ENCODE measurements around the gene PID1. TPM values are rescaled to one million over a fixed set of nuclear protein-coding genes. Genes with fewer than 3 reads are reported as not detected.

The PID1 gene
- total and polyA plus RNA-seq, 5 donors from 2014 or later = 0.09 TPM; not detected in 4

DNA sequence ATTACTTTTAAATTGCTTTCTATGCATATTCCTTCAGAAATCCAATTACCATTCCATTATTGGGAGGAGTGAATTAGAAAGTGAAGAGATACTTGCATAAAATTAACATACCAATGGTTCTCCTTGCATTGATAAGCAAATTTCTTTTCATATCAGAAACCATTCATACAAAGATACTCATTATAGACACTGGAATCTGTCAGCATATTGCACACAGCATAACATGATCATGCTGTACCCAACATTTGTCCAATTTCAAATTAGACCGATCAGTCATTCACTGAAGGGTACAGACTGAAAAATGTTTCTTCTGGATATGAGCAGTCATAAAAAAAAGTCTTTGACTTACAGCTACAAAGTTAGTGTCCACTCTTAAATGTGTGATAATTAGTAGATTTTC lies 175.6 kb downstream of the PID1 start:
- H3K36me3 Mint-ChIP-seq = no peaks in the 10 kb centered on the region
- no peak overlapping the region for H3K4me3 Mint-ChIP-seq
- peaks cover 0 to 13% (median 1%) of the 10 kb centered on the region in 7 donors for H3K9me3 Mint-ChIP-seq
- Histone ChIP-seq H3K4me3 (ENCODE audit: low read depth, low read length) (no peak overlapping the region), H3K27me3 (ENCODE audit: control insufficient read depth, insufficient read depth, low read length) (no peaks in the 10 kb centered on the region), H3K9me3 (ENCODE audit: control insufficient read depth in 2 of 2, low read length in 2 of 2) (no peaks in the 10 kb centered on the region), H3K36me3 (ENCODE audit: control insufficient read depth, insufficient read depth, low read length) (no peaks in the 10 kb centered on the region), H3K27ac (ENCODE audit: insufficient read depth, low read length, poor library complexity, severe bottlenecking) (no peak overlapping the region), H3K4me1 (ENCODE audit: control insufficient read depth, insufficient read depth, low read length, poor library complexity, severe bottlenecking) (no peaks in the 10 kb centered on the region)
- no peaks in the 10 kb centered on the region for H3K27me3 Mint-ChIP-seq
- H3K4me1 Mint-ChIP-seq = no peaks in the 10 kb centered on the region
- H3K27ac Mint-ChIP-seq = no peak overlapping the region
- DNase-seq (no peak), ATAC-seq (ENCODE audit: low read depth in 2 of 2) (no peak)

DNA sequence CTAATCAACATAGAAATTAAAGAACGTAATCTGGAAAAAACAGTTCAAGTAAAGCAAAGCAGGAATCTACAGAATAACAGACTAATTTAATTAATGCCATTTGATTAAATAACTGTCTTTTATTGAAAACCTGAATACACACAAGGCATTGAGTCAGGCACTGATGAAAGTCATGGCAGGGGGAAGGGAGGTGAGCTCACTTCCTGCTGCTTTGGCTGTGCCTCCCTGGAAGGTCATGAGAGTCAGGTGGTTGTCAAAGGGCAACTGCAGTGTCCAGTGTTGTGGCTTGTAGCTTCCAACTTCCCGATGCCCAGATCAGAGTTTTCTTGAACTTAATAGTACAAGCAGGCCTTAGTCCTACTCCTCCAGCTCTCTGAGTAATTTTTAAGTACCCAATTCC lies 180.9 kb downstream of the PID1 start:
- no peaks in the 10 kb centered on the region for H3K27me3 Mint-ChIP-seq
- no peak overlapping the region for H3K27ac ChIP-seq (ENCODE audit: insufficient read depth, low read length, poor library complexity, severe bottlenecking)
- H3K36me3 ChIP-seq (ENCODE audit: control insufficient read depth, insufficient read depth, low read length) = no peaks in the 10 kb centered on the region
- peaks cover 1 to 12% (median 5%) of the 10 kb centered on the region in 7 donors for H3K9me3 Mint-ChIP-seq
- no peaks in the 10 kb centered on the region for H3K4me1 Mint-ChIP-seq
- H3K4me3 Mint-ChIP-seq = no peak overlapping the region
- no peak overlapping the region for H3K27ac Mint-ChIP-seq
- no peaks in the 10 kb centered on the region for H3K36me3 Mint-ChIP-seq
- no peaks in the 10 kb centered on the region for H3K9me3 ChIP-seq (ENCODE audit: control insufficient read depth in 2 of 2, low read length in 2 of 2)
- no peak for DNase-seq
- ATAC-seq (ENCODE audit: low read depth in 2 of 2) = no peak
- no peaks in the 10 kb centered on the region for H3K27me3 ChIP-seq (ENCODE audit: control insufficient read depth, insufficient read depth, low read length)
- no peaks in the 10 kb centered on the region for H3K4me1 ChIP-seq (ENCODE audit: control insufficient read depth, insufficient read depth, low read length, poor library complexity, severe bottlenecking)
- H3K4me3 ChIP-seq (ENCODE audit: low read depth, low read length) = no peak overlapping the region

DNA sequence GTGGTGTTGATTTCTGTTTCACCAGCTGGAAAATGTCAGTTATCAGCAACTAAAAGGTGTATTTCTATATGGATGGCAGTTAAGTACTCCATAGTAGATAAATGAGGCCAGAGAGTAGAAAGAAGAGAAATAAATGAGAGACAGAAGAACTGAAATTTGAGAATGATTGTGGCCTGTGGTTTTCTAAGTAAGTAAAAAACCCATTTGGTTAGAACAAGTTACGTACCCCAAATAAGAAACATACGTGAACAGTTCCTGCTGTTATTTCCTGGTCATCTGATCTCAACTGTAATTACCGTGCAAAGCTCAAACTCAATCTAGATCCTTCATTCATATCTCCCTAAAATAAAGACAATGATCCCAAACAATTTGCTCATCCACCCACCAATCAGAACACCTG lies 181.3 kb downstream of the PID1 start:
- no peaks in the 10 kb centered on the region for H3K9me3 ChIP-seq (ENCODE audit: control insufficient read depth in 2 of 2, low read length in 2 of 2)
- Mint-ChIP-seq H3K36me3 (no peaks in the 10 kb centered on the region), H3K4me1 (no peaks in the 10 kb centered on the region), H3K4me3 (no peak overlapping the region), H3K27me3 (no peaks in the 10 kb centered on the region), H3K9me3 (peaks cover 1 to 12% (median 5%) of the 10 kb centered on the region in 7 donors), H3K27ac (no peak overlapping the region)
- H3K36me3 ChIP-seq (ENCODE audit: control insufficient read depth, insufficient read depth, low read length) = no peaks in the 10 kb centered on the region
- ATAC-seq (ENCODE audit: low read depth in 2 of 2) = no peak
- H3K4me1 ChIP-seq (ENCODE audit: control insufficient read depth, insufficient read depth, low read length, poor library complexity, severe bottlenecking) = no peaks in the 10 kb centered on the region
- H3K27me3 ChIP-seq (ENCODE audit: control insufficient read depth, insufficient read depth, low read length) = no peaks in the 10 kb centered on the region
- H3K4me3 ChIP-seq (ENCODE audit: low read depth, low read length) = no peak overlapping the region
- no peak overlapping the region for H3K27ac ChIP-seq (ENCODE audit: insufficient read depth, low read length, poor library complexity, severe bottlenecking)
- no peak for DNase-seq

DNA sequence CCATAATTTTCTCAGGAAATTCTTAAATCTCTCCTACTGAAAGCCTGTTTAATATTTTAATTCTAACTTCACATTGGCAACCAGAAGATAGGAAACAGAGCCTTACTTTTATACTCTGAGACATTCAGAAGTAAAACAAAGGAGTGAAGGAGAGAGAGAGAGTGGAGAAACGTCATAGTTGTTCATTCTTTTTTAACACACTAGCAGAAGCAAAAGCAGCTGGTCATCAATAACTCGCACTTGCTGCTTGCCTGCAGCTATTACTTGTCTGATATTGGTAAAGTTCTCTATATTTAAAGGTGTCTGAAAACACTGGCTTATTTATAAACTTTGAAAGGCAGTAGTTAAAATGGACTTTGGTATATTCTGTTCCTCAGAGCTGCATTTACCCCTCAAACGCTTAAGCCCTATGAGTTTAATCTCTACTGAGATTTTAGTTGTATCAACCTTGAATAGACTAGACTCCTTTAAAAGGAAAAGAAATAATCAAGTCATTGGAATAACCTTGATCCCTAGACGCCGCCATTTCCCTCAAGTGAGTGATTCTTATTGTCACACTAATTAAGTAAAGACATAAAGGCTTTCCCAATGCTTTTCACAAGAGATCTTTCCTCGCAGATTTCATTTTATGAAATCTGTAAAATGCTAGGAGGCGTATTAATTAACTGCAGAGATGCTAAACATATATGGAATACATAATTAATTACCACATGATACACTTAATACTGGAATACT lies 182.0 kb downstream of the PID1 start:
- Histone ChIP-seq H3K4me3 (ENCODE audit: low read depth, low read length) (no peak overlapping the region), H3K4me1 (ENCODE audit: control insufficient read depth, insufficient read depth, low read length, poor library complexity, severe bottlenecking) (no peaks in the 10 kb centered on the region), H3K27ac (ENCODE audit: insufficient read depth, low read length, poor library complexity, severe bottlenecking) (no peak overlapping the region), H3K27me3 (ENCODE audit: control insufficient read depth, insufficient read depth, low read length) (no peaks in the 10 kb centered on the region), H3K36me3 (ENCODE audit: control insufficient read depth, insufficient read depth, low read length) (no peaks in the 10 kb centered on the region), H3K9me3 (ENCODE audit: control insufficient read depth in 2 of 2, low read length in 2 of 2) (no peaks in the 10 kb centered on the region)
- Mint-ChIP-seq H3K4me1 (no peaks in the 10 kb centered on the region), H3K9me3 (peaks cover 1 to 12% (median 3%) of the 10 kb centered on the region in 7 donors), H3K36me3 (no peaks in the 10 kb centered on the region), H3K4me3 (no peak overlapping the region), H3K27ac (no peak overlapping the region), H3K27me3 (no peaks in the 10 kb centered on the region)
- DNase-seq = no peak
- no peak for ATAC-seq (ENCODE audit: low read depth in 2 of 2)

DNA sequence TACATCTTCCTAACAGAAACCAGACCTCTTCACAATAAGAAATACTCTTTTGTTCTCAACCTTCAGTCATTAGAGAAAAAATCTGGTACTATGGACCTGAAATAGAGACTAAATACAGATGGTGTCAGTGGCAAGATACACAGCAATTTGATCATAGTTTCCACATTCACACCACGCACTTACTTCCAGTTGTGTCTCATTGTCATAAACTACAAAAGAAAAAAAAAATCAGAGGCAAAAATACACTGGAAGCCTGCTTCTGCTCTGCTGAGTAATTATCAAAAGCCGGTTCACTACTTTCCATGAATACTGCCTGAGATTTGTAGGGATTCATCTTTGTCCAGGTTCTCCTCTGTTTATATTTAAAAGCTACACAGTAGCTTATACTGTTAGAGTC lies 182.6 kb downstream of the PID1 start:
- Histone ChIP-seq H3K4me1 (ENCODE audit: control insufficient read depth, insufficient read depth, low read length, poor library complexity, severe bottlenecking) (no peaks in the 10 kb centered on the region), H3K4me3 (ENCODE audit: low read depth, low read length) (no peak overlapping the region), H3K36me3 (ENCODE audit: control insufficient read depth, insufficient read depth, low read length) (no peaks in the 10 kb centered on the region), H3K9me3 (ENCODE audit: control insufficient read depth in 2 of 2, low read length in 2 of 2) (no peaks in the 10 kb centered on the region), H3K27ac (ENCODE audit: insufficient read depth, low read length, poor library complexity, severe bottlenecking) (no peak overlapping the region), H3K27me3 (ENCODE audit: control insufficient read depth, insufficient read depth, low read length) (no peaks in the 10 kb centered on the region)
- Mint-ChIP-seq H3K4me3 (no peak overlapping the region), H3K27ac (no peak overlapping the region), H3K4me1 (no peaks in the 10 kb centered on the region), H3K9me3 (peaks cover 0 to 8% (median 3%) of the 10 kb centered on the region in 7 donors), H3K27me3 (no peaks in the 10 kb centered on the region), H3K36me3 (no peaks in the 10 kb centered on the region)
- DNase-seq (no peak), ATAC-seq (ENCODE audit: low read depth in 2 of 2) (no peak)

DNA sequence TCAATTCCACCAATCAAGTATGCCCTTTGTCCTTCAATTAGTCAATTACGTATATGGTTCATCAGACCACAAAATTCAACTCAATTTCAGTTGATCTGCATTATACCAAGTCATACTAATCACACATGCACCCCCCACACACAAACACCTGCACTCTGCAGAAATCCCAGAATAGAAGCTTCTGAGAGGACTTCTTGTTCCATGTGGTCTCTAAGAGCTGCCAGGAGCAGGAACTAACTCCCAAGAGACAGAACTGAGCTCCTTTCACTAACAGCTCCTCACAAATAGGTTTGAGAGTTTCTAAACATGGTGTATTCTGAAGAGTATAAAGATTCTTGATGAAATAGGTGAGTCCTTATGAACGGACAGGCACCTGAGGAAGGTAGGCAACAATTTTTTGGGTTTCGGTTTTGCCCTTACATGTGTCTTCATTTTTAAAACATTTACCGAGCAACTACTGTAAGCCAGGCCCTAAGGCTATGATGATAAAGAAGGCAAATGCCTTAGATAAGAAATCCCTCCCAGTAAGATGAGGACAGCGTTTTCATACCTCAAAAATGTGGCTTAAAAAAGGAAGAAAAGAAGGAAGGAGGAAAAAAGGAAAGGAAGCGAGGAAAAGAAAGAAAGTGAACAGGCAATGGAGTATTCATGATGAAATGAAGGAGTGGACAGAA lies 183.1 kb downstream of the PID1 start:
- Mint-ChIP-seq H3K27me3 (no peaks in the 10 kb centered on the region), H3K4me3 (no peak overlapping the region), H3K36me3 (no peaks in the 10 kb centered on the region), H3K4me1 (no peaks in the 10 kb centered on the region), H3K9me3 (peaks cover 0 to 8% (median 3%) of the 10 kb centered on the region in 7 donors), H3K27ac (no peak overlapping the region)
- no peak overlapping the region for H3K27ac ChIP-seq (ENCODE audit: insufficient read depth, low read length, poor library complexity, severe bottlenecking)
- no peaks in the 10 kb centered on the region for H3K9me3 ChIP-seq (ENCODE audit: control insufficient read depth in 2 of 2, low read length in 2 of 2)
- no peak overlapping the region for H3K4me3 ChIP-seq (ENCODE audit: low read depth, low read length)
- H3K4me1 ChIP-seq (ENCODE audit: control insufficient read depth, insufficient read depth, low read length, poor library complexity, severe bottlenecking) = no peaks in the 10 kb centered on the region
- DNase-seq = no peak
- no peaks in the 10 kb centered on the region for H3K27me3 ChIP-seq (ENCODE audit: control insufficient read depth, insufficient read depth, low read length)
- no peak for ATAC-seq (ENCODE audit: low read depth in 2 of 2)
- no peaks in the 10 kb centered on the region for H3K36me3 ChIP-seq (ENCODE audit: control insufficient read depth, insufficient read depth, low read length)

DNA sequence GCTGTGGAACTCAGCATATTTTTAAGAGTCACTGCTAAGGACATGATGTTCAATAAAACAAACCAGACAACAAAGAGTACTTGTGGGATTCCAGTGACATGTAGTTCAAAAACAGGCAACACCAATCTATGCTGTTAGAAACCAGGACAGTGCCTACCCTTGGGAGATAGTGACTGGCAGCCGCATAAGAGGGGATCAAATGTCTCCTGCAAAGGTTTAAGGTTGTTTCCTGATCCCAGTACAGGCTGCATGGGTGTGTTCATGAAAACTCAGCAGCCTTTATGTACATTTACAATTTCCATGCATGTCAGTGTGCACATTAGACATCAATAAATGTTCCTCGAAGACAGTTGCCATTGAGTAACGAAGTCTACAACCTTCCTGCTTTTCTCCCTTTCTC lies 183.8 kb downstream of the PID1 start:
- no peaks in the 10 kb centered on the region for H3K9me3 ChIP-seq (ENCODE audit: control insufficient read depth in 2 of 2, low read length in 2 of 2)
- H3K4me3 Mint-ChIP-seq = no peak overlapping the region
- DNase-seq = no peak
- H3K9me3 Mint-ChIP-seq = peaks cover 0 to 9% (median 3%) of the 10 kb centered on the region in 7 donors
- H3K27ac Mint-ChIP-seq = no peak overlapping the region
- ATAC-seq (ENCODE audit: low read depth in 2 of 2) = no peak
- H3K4me3 ChIP-seq (ENCODE audit: low read depth, low read length) = no peak overlapping the region
- no peaks in the 10 kb centered on the region for H3K36me3 Mint-ChIP-seq
- H3K4me1 ChIP-seq (ENCODE audit: control insufficient read depth, insufficient read depth, low read length, poor library complexity, severe bottlenecking) = no peaks in the 10 kb centered on the region
- H3K4me1 Mint-ChIP-seq = no peaks in the 10 kb centered on the region
- no peak overlapping the region for H3K27ac ChIP-seq (ENCODE audit: insufficient read depth, low read length, poor library complexity, severe bottlenecking)
- no peaks in the 10 kb centered on the region for H3K36me3 ChIP-seq (ENCODE audit: control insufficient read depth, insufficient read depth, low read length)
- no peaks in the 10 kb centered on the region for H3K27me3 ChIP-seq (ENCODE audit: control insufficient read depth, insufficient read depth, low read length)
- H3K27me3 Mint-ChIP-seq = no peaks in the 10 kb centered on the region

DNA sequence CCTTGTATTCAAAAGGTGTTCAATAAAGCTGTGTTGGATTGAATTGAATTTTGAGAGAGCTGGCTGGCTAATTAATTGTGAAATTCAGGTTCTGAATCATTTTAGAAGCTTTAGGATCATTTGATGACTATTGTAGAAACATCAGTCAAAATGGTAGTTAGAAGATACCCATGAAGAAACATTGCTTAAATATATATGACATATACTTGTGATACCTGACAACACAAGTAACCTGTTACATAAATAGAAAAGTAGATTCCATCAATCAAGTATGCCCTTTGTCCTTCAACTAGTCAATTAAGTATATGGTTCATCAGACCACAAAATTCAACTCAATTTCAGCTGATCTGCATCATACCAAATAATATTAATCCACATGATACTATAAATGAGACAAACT lies 185.6 kb downstream of the PID1 start:
- Histone ChIP-seq H3K4me1 (ENCODE audit: control insufficient read depth, insufficient read depth, low read length, poor library complexity, severe bottlenecking) (no peaks in the 10 kb centered on the region), H3K27ac (ENCODE audit: insufficient read depth, low read length, poor library complexity, severe bottlenecking) (no peak overlapping the region), H3K9me3 (ENCODE audit: control insufficient read depth in 2 of 2, low read length in 2 of 2) (no peaks in the 10 kb centered on the region), H3K4me3 (ENCODE audit: low read depth, low read length) (no peak overlapping the region), H3K27me3 (ENCODE audit: control insufficient read depth, insufficient read depth, low read length) (no peaks in the 10 kb centered on the region), H3K36me3 (ENCODE audit: control insufficient read depth, insufficient read depth, low read length) (no peaks in the 10 kb centered on the region)
- no peak for ATAC-seq (ENCODE audit: low read depth in 2 of 2)
- Mint-ChIP-seq H3K4me3 (no peak overlapping the region), H3K27ac (no peak overlapping the region), H3K4me1 (no peaks in the 10 kb centered on the region), H3K9me3 (peaks cover 2 to 9% (median 5%) of the 10 kb centered on the region in 7 donors), H3K36me3 (no peaks in the 10 kb centered on the region), H3K27me3 (no peaks in the 10 kb centered on the region)
- DNase-seq = no peak
